ENCODE measurements around the gene STAMBPL1. TPM values are rescaled to one million over a fixed set of nuclear protein-coding genes. Genes with fewer than 3 reads are reported as not detected.

The STAMBPL1 gene
- total RNA-seq, 1 experiment from 2014 or later: 9.4 TPM

DNA sequence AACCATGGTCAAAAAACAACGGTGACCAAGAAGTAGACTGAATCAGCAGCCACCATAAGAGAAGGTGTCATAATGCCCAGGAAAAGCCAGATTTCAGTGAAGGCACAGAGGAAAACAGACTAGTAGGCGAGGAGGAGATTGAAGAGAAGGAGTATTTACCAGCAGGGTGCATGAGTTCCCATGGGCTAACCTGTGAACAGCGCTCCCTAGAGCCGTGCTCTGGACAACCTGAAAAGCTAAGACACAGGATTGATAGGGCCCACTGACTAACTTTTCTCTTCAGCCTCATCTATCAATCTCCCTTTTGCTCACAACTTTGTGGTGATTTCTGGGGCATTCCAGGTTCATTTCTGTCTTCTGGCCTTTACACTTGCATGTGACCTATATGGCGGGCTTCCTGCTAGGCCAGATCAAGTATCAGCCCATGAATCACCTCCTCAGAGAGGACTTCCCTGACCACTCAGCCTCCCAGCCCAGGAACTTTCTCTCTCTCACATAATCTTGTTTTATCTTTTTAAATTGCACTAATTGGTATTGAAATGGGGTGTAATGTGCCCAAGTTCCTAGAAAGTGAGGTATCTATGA is 41.2 kb upstream of the STAMBPL1 start:
- no peak for DNase-seq
- Mint-ChIP-seq H3K4me1 (ENCODE audit: low read depth, unreplicated experiment) (peaks cover 9% of the 10 kb centered on the region), H3K27ac (ENCODE audit: unreplicated experiment) (no peak overlapping the region), H3K36me3 (ENCODE audit: insufficient read depth, unreplicated experiment) (no peaks in the 10 kb centered on the region), H3K4me3 (ENCODE audit: low read depth, unreplicated experiment) (no peak overlapping the region), H3K9me3 (ENCODE audit: low read depth, unreplicated experiment) (peaks cover 3% of the 10 kb centered on the region), H3K27me3 (ENCODE audit: unreplicated experiment) (no peaks in the 10 kb centered on the region)
- BruUV-seq (replicated peaks): no TSS peak
- intact Hi-C loops (cut with micrococcal nuclease; ENCODE audit: unreplicated experiment): loop anchor here (5.0 to 10.0 kb wide), 2 partner anchors 43 to 376 kb away; partner anchors contain the start of gene STAMBPL1
- TF ChIP-seq, protein P1, sequence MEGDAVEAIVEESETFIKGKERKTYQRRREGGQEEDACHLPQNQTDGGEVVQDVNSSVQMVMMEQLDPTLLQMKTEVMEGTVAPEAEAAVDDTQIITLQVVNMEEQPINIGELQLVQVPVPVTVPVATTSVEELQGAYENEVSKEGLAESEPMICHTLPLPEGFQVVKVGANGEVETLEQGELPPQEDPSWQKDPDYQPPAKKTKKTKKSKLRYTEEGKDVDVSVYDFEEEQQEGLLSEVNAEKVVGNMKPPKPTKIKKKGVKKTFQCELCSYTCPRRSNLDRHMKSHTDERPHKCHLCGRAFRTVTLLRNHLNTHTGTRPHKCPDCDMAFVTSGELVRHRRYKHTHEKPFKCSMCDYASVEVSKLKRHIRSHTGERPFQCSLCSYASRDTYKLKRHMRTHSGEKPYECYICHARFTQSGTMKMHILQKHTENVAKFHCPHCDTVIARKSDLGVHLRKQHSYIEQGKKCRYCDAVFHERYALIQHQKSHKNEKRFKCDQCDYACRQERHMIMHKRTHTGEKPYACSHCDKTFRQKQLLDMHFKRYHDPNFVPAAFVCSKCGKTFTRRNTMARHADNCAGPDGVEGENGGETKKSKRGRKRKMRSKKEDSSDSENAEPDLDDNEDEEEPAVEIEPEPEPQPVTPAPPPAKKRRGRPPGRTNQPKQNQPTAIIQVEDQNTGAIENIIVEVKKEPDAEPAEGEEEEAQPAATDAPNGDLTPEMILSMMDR (IDR thresholded peaks at IDR 0.05; ENCODE audit: unreplicated experiment): no peak
- CTCF ChIA-PET: no interaction called here

DNA sequence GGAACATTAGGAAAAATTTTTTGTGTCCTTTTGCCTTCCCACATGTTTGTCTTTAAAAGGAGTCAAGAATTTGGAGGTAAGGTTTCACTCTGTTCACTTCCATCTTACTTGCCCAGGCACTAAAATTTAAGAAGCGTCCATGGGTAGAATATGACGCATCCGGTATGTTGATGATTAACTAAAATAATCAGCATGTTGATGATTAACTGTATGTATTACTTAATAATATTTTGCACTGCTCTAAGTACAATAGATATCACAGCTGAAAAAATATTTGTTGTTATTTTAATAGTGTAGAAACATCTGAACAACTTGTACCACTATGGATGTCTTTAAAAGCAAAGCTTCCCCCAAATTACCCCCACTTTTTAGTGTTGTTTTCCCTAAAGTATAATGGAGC is 39.9 kb upstream of the STAMBPL1 start:
- TF ChIP-seq, protein P1 (IDR thresholded peaks at IDR 0.05; ENCODE audit: unreplicated experiment): no peak
- CTCF ChIA-PET: interaction anchor here (0.6 to 1.4 kb wide), 2 partner anchors 11 to 17 kb away, joined by 3 to 5 read pairs; partner anchors contain the start of gene ANKRD22
- peak overlapping the region; percentile 51 for H3K4me3 Mint-ChIP-seq (ENCODE audit: low read depth, unreplicated experiment)
- no peaks in the 10 kb centered on the region for H3K36me3 Mint-ChIP-seq (ENCODE audit: insufficient read depth, unreplicated experiment)
- H3K4me1 Mint-ChIP-seq (ENCODE audit: low read depth, unreplicated experiment): peaks cover 12% of the 10 kb centered on the region
- intact Hi-C loops (cut with micrococcal nuclease; ENCODE audit: unreplicated experiment): no loop called here
- peaks cover 3% of the 10 kb centered on the region for H3K9me3 Mint-ChIP-seq (ENCODE audit: low read depth, unreplicated experiment)
- DNase-seq: no peak
- H3K27me3 Mint-ChIP-seq (ENCODE audit: unreplicated experiment): no peaks in the 10 kb centered on the region
- no TSS peak for BruUV-seq (replicated peaks)
- H3K27ac Mint-ChIP-seq (ENCODE audit: unreplicated experiment): no peak overlapping the region

DNA sequence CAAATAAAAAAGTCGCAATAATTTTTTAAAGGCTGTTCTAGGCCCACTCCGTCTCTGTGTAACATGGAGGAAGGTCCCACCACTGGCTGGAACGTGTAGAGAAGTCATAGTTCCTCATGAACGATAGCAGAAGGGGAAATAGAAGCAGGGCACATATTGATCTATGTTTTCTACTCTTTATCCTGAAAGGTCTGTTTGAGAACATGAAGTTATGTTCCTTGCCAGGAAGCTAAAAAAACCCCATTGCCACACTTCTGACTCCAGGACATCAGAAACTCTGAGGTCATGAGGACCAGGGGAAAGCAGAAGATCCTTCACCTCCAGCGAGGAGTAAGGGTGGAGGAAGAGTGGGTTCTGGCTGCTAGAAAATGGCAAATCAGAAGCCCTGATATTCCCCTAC is 39.2 kb upstream of the STAMBPL1 start:
- peaks cover 19% of the 10 kb centered on the region for H3K4me1 Mint-ChIP-seq (ENCODE audit: low read depth, unreplicated experiment)
- CTCF ChIA-PET: interaction anchor here (0.6 to 1.4 kb wide), 3 partner anchors 11 to 92 kb away, joined by 3 to 5 read pairs (median 4); partner anchors contain the start of gene ANKRD22
- H3K27me3 Mint-ChIP-seq (ENCODE audit: unreplicated experiment): no peaks in the 10 kb centered on the region
- no TSS peak for BruUV-seq (replicated peaks)
- TF ChIP-seq, protein P1 (IDR thresholded peaks at IDR 0.05; ENCODE audit: unreplicated experiment): no peak
- H3K27ac Mint-ChIP-seq (ENCODE audit: unreplicated experiment): peak overlapping the region; percentile 91
- DNase-seq: no peak
- intact Hi-C loops (cut with micrococcal nuclease; ENCODE audit: unreplicated experiment): no loop called here
- peaks cover 3% of the 10 kb centered on the region for H3K9me3 Mint-ChIP-seq (ENCODE audit: low read depth, unreplicated experiment)
- peaks cover 5% of the 10 kb centered on the region for H3K36me3 Mint-ChIP-seq (ENCODE audit: insufficient read depth, unreplicated experiment)
- H3K4me3 Mint-ChIP-seq (ENCODE audit: low read depth, unreplicated experiment): peak overlapping the region; percentile 51

DNA sequence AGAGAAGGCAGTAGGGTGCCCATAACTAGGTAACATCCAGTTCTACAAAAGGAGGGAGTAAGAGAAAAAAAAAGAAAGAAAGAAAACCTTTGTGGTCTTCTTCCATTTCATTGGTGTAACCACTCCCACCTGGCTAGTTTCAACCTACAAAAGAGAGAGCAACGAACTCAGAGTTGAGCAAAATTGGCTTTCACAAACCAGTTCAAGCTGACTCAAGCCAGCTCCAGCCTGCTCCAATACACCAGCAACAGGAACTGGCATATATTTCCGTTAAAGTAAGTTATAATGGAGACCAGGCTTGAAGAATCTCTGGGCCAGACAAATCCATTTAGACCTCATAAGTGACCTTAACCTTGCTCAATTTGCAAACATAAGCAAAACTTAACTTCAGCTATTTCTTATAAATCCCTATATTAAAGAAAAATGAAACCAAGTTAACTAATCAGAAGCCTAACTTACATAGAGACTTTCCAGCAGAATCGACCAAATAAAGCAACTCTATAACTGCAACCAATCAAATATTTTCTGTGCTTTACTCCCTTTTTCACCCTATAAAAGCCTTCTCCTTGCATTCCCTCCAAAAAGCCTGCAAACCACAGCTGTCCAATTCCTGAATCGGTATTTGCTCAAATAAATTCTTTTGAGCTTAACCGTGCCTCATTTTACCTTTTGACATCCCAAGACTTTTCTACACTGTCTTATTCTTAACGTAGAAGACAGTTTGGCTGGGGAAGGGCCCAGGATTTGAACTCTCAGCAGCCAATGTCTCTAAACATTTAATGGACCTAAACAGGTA is 38.5 kb upstream of the STAMBPL1 start:
- H3K9me3 Mint-ChIP-seq (ENCODE audit: low read depth, unreplicated experiment): peaks cover 3% of the 10 kb centered on the region
- TF ChIP-seq, protein P1 (IDR thresholded peaks at IDR 0.05; ENCODE audit: unreplicated experiment): no peak
- peaks cover 6% of the 10 kb centered on the region for H3K36me3 Mint-ChIP-seq (ENCODE audit: insufficient read depth, unreplicated experiment)
- H3K4me3 Mint-ChIP-seq (ENCODE audit: low read depth, unreplicated experiment): peak overlapping the region; percentile 51
- peaks cover 23% of the 10 kb centered on the region for H3K4me1 Mint-ChIP-seq (ENCODE audit: low read depth, unreplicated experiment)
- peak; percentile 28 for DNase-seq
- BruUV-seq (replicated peaks): no TSS peak
- H3K27me3 Mint-ChIP-seq (ENCODE audit: unreplicated experiment): no peaks in the 10 kb centered on the region
- peak overlapping the region; percentile 91 for H3K27ac Mint-ChIP-seq (ENCODE audit: unreplicated experiment)
- intact Hi-C loops (cut with micrococcal nuclease; ENCODE audit: unreplicated experiment): no loop called here
- CTCF ChIA-PET: interaction anchor here (1.0 kb wide), 1 partner anchor 91 kb away, joined by 4 read pairs; no protein-coding TSS in a partner anchor
